Liver (tissue), 9 donors: ENCODE data around the gene BCAR3. TPM values are rescaled to one million over a fixed set of nuclear protein-coding genes. Genes with fewer than 3 reads are reported as not detected.

Experiments used
- DNase-seq: peaks from one replicate; pipeline ENCODE4 v3.0.0-alpha.2; 2017; ENCODE audit warnings: low spot score
- H3K27ac ChIP-seq, 2 donors: one replicate each; pipeline ENCODE4 v1.7.0; 2013; ENCODE audit warnings: inconsistent platforms in 2 of 2, low read length in 2 of 2, control low read depth in 1 of 2, low read depth in 1 of 2, mild to moderate bottlenecking in 1 of 2
- H3K27me3 ChIP-seq, 4 donors: one replicate each; pipeline versions ENCODE4 v1.6.1 to v1.7.0; 2013; ENCODE audit warnings: low read length in 3 of 4, inconsistent platforms in 1 of 4, mild to moderate bottlenecking in 1 of 4, moderate library complexity in 1 of 4; ENCODE audit not compliant: control insufficient read depth in 4 of 4, insufficient read depth in 4 of 4
- H3K36me3 ChIP-seq, 4 donors: one replicate each; pipeline versions ENCODE4 v1.6.1 to v1.7.0; 2013; ENCODE audit warnings: low read length in 3 of 4, mild to moderate bottlenecking in 3 of 4, low read depth in 1 of 4, moderate library complexity in 1 of 4; ENCODE audit not compliant: control insufficient read depth in 4 of 4, insufficient read depth in 3 of 4
- H3K4me1 ChIP-seq, 4 donors: one replicate each; pipeline versions ENCODE4 v1.6.1 to v1.7.0; 2013; ENCODE audit warnings: low read length in 3 of 4, mild to moderate bottlenecking in 3 of 4, moderate library complexity in 1 of 4; ENCODE audit not compliant: control insufficient read depth in 4 of 4, insufficient read depth in 4 of 4
- H3K4me3 ChIP-seq, 3 donors: one replicate each; pipeline versions ENCODE4 v1.6.1 to v1.7.0; 2013; ENCODE audit warnings: low read length in 3 of 3, control low read depth in 1 of 3, low read depth in 1 of 3, mild to moderate bottlenecking in 1 of 3
- H3K9ac ChIP-seq, 2 donors: one replicate each; pipeline ENCODE4 v1.7.0; 2013; ENCODE audit warnings: low read length in 2 of 2, mild to moderate bottlenecking in 2 of 2, moderate library complexity in 2 of 2, control low read depth in 1 of 2, low read depth in 1 of 2
- H3K9me3 ChIP-seq, 4 donors: one replicate each; pipeline versions ENCODE4 v1.6.1 to v1.7.0; 2013; ENCODE audit warnings: low read length in 3 of 4; ENCODE audit not compliant: control insufficient read depth in 4 of 4
- ATF3 ChIP-seq: IDR thresholded peaks from 2 replicates; pipeline ENCODE4 v1.6.1; 2016; ENCODE audit warnings: antibody characterized with exemption
- CTCF ChIP-seq: fragments of 150-350 bp; IDR thresholded peaks from 2 replicates; pipeline ENCODE4 v1.5.1; 2017; ENCODE audit warnings: improper control_type of control experiment, low read depth, low read length; ENCODE audit not compliant: missing input control
- FOXA2 ChIP-seq: IDR thresholded peaks from 2 replicates; pipeline ENCODE4 v1.6.1; 2016; ENCODE audit warnings: antibody characterized with exemption
- HNF4A ChIP-seq, 2 donors: conservative IDR thresholded peaks; 2 replicates each; pipeline ENCODE4 v1.6.1; 2016; ENCODE audit warnings: antibody characterized with exemption in 2 of 2, mild to moderate bottlenecking in 2 of 2
- HNF4G ChIP-seq: IDR thresholded peaks from 2 replicates; pipeline ENCODE4 v1.6.1; 2016; ENCODE audit warnings: antibody characterized with exemption
- JUND ChIP-seq, 2 donors: IDR thresholded peaks; 2 replicates each; pipeline ENCODE4 v1.6.1; 2016; ENCODE audit warnings: antibody characterized with exemption in 2 of 2
- MAX ChIP-seq: IDR thresholded peaks from 2 replicates; pipeline ENCODE4 v1.6.1; 2016; ENCODE audit warnings: antibody characterized with exemption
- RAD21 ChIP-seq, 2 donors: IDR thresholded peaks; 2 replicates each; pipeline ENCODE4 v1.6.1; 2016; ENCODE audit warnings: antibody characterized with exemption in 2 of 2, mild to moderate bottlenecking in 2 of 2
- REST ChIP-seq: IDR thresholded peaks from 2 replicates; pipeline ENCODE4 v1.6.1; 2016; ENCODE audit warnings: antibody characterized with exemption, mild to moderate bottlenecking
- RXRA ChIP-seq, 2 donors: IDR thresholded peaks; 2 replicates each; pipeline ENCODE4 v1.6.1; 2017 to 2018; ENCODE audit warnings: antibody characterized with exemption in 2 of 2, mild to moderate bottlenecking in 1 of 2
- SP1 ChIP-seq: IDR thresholded peaks from 2 replicates; pipeline ENCODE4 v1.6.1; 2018; ENCODE audit warnings: antibody characterized with exemption, mild to moderate bottlenecking
- ZBTB33 ChIP-seq: IDR thresholded peaks from 2 replicates; pipeline ENCODE4 v1.6.1; 2016; ENCODE audit warnings: antibody characterized with exemption
- WGBS: extraction: QIAGEN DNeasy Blood & Tissue Kit; methylation state at CpG from one replicate; pipeline ENCODE4 v1.1.7; 2013; 5-methylcytosine and 5-hydroxymethylcytosine counted together
- polyA plus RNA-seq, 2 donors: library from polyadenylated mRNA; stranded (reverse) in 1 of 2; unstranded in 1 of 2; fragments of 200-250 nt in 1 of 2; fragments of >200 nt in 1 of 2; fragmentation: Nextera tagmentation in 1 of 2; extraction: Ambion mirVana in 1 of 2; gene quantifications; one replicate each; pipeline versions ENCODE4 v1.2.1 to v1.2.3, GENCODE V29; 2013 to 2015
- total RNA-seq, 2 donors: library from RNA; depleted of rRNA; stranded (reverse); fragments of >200 nt; gene quantifications; one replicate each; pipeline ENCODE4 v1.2.3, GENCODE V29; 2014
- donor health status: healthy.
- donor health status: healthy.
- donor health status: healthy.
- donor health status: healthy.
- donor health status: healthy.

BCAR3 gene
- total and polyA plus RNA-seq, 4 donors: 2.8 to 10.3 (median 7.7) TPM

- Histone ChIP-seq H3K9ac (no peak overlapping the region), H3K27me3 (no peaks in the 10 kb centered on the region), H3K4me3 (no peak overlapping the region), H3K4me1 (peaks cover 0 to 2% (median 0%) of the 10 kb centered on the region in 4 donors), H3K36me3 (peaks cover 0 to 28% (median 6%) of the 10 kb centered on the region in 4 donors), H3K9me3 (no peaks in the 10 kb centered on the region), H3K27ac (no peak overlapping the region)
- 94% methylated on average over 4 of the region's 4 CpGs for WGBS
- DNase-seq: no peak
- no peak for TF ChIP-seq RXRA (IDR thresholded peaks at IDR 0.05)
- no peak for TF ChIP-seq CTCF
- TF ChIP-seq ATF3: no peak
- no peak for TF ChIP-seq MAX
- no peak for TF ChIP-seq HNF4G
- TF ChIP-seq HNF4A (conservative IDR thresholded peaks at IDR 0.05): no peak
- no peak for TF ChIP-seq REST
- TF ChIP-seq FOXA2: no peak
- TF ChIP-seq JUND (IDR thresholded peaks at IDR 0.05): no peak
- no peak for TF ChIP-seq RAD21 (IDR thresholded peaks at IDR 0.05)
- no peak for TF ChIP-seq SP1
- TF ChIP-seq ZBTB33: no peak
Measured at GRCh38 chr1:93549811-93550210, 131.8 kb downstream of the BCAR3 start.

GRCh38 chr1:93549131-93549530 lies 132.5 kb downstream of the BCAR3 start:
- H3K4me1 ChIP-seq: peaks cover 0 to 2% (median 0%) of the 10 kb centered on the region in 4 donors
- no peaks in the 10 kb centered on the region for H3K27me3 ChIP-seq
- H3K27ac ChIP-seq: no peak overlapping the region
- WGBS: 86% methylated on average over 1 of the region's 1 CpG
- no peak for DNase-seq
- peaks cover 0 to 28% (median 6%) of the 10 kb centered on the region in 4 donors for H3K36me3 ChIP-seq
- H3K4me3 ChIP-seq: no peak overlapping the region
- no peak overlapping the region for H3K9ac ChIP-seq
- TF ChIP-seq MAX (no peak), RXRA (IDR thresholded peaks at IDR 0.05) (no peak), ZBTB33 (no peak)
- H3K9me3 ChIP-seq: no peaks in the 10 kb centered on the region
